ENCODE results near the gene GLT6D1. TPM values are rescaled to one million over a fixed set of nuclear protein-coding genes. Genes with fewer than 3 reads are reported as not detected.

Gene GLT6D1
- polyA plus RNA-seq, 1 donor: not detected

DNA sequence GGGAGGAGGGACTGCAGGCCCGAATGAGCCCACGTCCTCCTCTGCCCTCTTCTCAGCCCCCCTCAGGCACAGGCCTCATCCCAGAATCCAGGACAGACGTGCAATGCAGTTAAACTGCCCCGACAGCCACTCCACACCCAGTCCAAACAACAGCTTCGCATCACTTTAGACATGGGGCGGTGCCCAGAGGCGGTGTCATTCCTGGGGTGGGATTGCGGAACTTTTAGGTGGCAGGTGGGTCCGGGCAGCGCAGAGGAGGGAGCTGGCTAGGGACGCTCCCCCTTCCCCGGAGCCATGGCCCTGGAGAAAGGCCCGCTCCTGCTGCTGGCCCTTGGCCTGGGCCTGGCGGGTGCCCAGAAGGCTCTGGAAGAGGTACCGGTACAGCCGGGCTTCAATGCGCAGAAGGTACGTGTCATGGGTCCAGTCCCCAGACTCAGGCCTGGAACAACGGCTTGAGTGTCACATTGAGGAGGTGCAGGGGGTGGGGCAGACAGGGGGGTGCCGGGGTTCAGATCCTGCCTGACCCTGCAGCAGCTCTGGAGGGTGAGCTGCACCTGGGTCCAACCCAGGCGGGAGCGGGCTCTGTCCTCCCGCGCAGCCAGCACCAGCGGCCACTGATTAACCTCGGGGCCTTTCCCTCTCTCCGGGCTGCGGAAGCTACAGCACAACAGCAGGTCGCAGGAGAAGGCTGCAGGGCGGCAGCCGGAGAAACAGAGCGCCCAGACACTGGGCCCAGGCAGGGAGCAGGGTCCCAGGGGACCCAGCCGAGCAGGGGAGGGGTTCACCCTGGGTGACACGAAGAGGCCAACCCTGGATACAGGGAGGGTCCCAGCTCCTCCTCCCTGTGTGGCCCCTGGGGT, 25.2 kb downstream of the GLT6D1 start:
- no CpG with 5 or more reads among the region's 34 CpGs for WGBS (ENCODE audit: insufficient coverage, low lambda C conversion rate)
- no peaks in the 10 kb centered on the region for H3K4me1 ChIP-seq (ENCODE audit: control insufficient read depth, insufficient read depth, low read length)
- H3K4me3 ChIP-seq (ENCODE audit: low read length): no peak overlapping the region
- no peaks in the 10 kb centered on the region for H3K27me3 ChIP-seq (ENCODE audit: control insufficient read depth, insufficient read depth, low read length)
- no peak overlapping the region for H3K27ac ChIP-seq (ENCODE audit: low read length)
- H3K9me3 ChIP-seq (ENCODE audit: control insufficient read depth, low read depth, low read length): no peaks in the 10 kb centered on the region
- DNase-seq: no peak
- no peaks in the 10 kb centered on the region for H3K36me3 ChIP-seq (ENCODE audit: control insufficient read depth, insufficient read depth, low read length)

GRCh38 chr9:135612981-135613910, 26.1 kb downstream of the GLT6D1 start:
- no peaks in the 10 kb centered on the region for H3K36me3 ChIP-seq (ENCODE audit: control insufficient read depth, insufficient read depth, low read length)
- no peak for DNase-seq
- no peak overlapping the region for H3K4me3 ChIP-seq (ENCODE audit: low read length)
- H3K9me3 ChIP-seq (ENCODE audit: control insufficient read depth, low read depth, low read length): no peaks in the 10 kb centered on the region
- H3K27ac ChIP-seq (ENCODE audit: low read length): no peak overlapping the region
- H3K4me1 ChIP-seq (ENCODE audit: control insufficient read depth, insufficient read depth, low read length): no peaks in the 10 kb centered on the region
- H3K27me3 ChIP-seq (ENCODE audit: control insufficient read depth, insufficient read depth, low read length): no peaks in the 10 kb centered on the region
- no CpG with 5 or more reads among the region's 24 CpGs for WGBS (ENCODE audit: insufficient coverage, low lambda C conversion rate)

DNA sequence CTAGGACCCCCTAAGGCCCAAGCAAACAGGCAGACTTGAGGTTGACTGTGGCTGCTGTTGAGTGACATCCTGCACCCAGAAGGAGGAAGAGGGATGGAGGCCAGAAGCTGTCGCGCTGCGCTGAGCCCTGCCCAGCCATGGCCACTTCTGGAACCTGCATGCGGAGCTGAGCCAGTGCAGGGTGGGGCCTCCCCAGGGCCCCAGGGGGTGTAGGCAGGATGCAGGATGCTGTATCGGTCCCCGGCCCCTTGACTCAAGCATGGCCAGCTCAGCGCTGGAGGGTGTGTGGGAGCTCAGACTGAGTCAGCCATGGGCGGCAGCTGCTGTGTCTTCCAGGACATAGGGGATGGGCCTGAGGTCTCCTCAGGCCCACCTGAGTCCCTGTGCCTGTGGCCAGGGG, 26.9 kb downstream of the GLT6D1 start:
- Histone ChIP-seq H3K36me3 (ENCODE audit: control insufficient read depth, insufficient read depth, low read length) (no peaks in the 10 kb centered on the region), H3K4me3 (ENCODE audit: low read length) (no peak overlapping the region), H3K4me1 (ENCODE audit: control insufficient read depth, insufficient read depth, low read length) (no peaks in the 10 kb centered on the region), H3K27me3 (ENCODE audit: control insufficient read depth, insufficient read depth, low read length) (no peaks in the 10 kb centered on the region), H3K27ac (ENCODE audit: low read length) (no peak overlapping the region), H3K9me3 (ENCODE audit: control insufficient read depth, low read depth, low read length) (no peaks in the 10 kb centered on the region)
- DNase-seq: no peak
- no CpG with 5 or more reads among the region's 8 CpGs for WGBS (ENCODE audit: insufficient coverage, low lambda C conversion rate)

- WGBS (ENCODE audit: insufficient coverage, low lambda C conversion rate): 27% methylated on average over 3 of the region's 4 CpGs
- no peak overlapping the region for H3K4me3 ChIP-seq (ENCODE audit: low read length)
- no peak overlapping the region for H3K27ac ChIP-seq (ENCODE audit: low read length)
- H3K4me1 ChIP-seq (ENCODE audit: control insufficient read depth, insufficient read depth, low read length): no peaks in the 10 kb centered on the region
- H3K36me3 ChIP-seq (ENCODE audit: control insufficient read depth, insufficient read depth, low read length): no peaks in the 10 kb centered on the region
- no peak for DNase-seq
- H3K27me3 ChIP-seq (ENCODE audit: control insufficient read depth, insufficient read depth, low read length): no peaks in the 10 kb centered on the region
- no peaks in the 10 kb centered on the region for H3K9me3 ChIP-seq (ENCODE audit: control insufficient read depth, low read depth, low read length)
Measured at GRCh38 chr9:135611875-135612209, 27.5 kb downstream of the GLT6D1 start.

- H3K4me3 ChIP-seq (ENCODE audit: low read length): no peak overlapping the region
- no CpG with 5 or more reads among the region's 7 CpGs for WGBS (ENCODE audit: insufficient coverage, low lambda C conversion rate)
Measured at GRCh38 chr9:135611142-135611874, 28.0 kb downstream of the GLT6D1 start.

DNA sequence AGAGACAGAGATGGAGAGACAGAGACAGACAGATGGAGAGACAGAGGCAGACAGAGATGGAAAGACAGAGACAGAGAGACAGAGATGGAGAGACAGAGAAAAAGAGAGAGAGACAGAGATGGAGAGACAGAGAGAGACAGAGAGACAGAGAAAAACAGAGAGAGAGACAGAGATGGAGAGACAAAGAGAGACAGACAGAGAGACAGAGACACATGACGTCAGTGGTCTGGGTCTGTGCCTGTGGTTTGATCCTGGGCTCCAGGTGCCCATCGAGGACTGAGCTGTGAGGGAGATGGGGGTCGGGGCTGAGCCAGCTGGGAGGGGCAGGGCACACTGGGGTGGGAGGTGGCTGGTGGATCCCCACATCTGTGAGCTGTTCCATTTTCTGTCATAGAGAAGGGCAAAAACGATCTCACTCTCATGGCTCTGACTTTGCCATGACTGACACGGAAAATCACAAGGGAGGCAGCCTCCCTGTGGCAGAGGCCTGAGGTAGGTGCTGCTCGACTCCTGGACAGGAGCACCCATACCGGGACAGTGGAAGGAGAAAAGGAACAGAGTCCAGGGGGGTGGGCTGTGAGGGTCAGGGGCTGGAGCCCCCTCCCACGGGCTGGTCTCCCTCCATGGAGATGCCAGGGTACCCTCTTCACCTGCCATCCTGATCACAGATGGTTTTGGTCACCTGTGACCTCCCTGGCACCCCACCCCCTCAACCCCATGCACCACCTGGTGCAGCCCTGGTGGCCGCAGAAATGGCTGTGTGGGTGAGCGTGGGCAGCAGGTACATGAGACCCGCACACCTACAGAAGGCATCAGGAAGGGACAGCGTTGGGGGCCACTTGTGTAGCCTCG, 28.8 kb downstream of the GLT6D1 start:
- no peak for DNase-seq
- no peaks in the 10 kb centered on the region for H3K36me3 ChIP-seq (ENCODE audit: control insufficient read depth, insufficient read depth, low read length)
- H3K9me3 ChIP-seq (ENCODE audit: control insufficient read depth, low read depth, low read length): no peaks in the 10 kb centered on the region
- no peaks in the 10 kb centered on the region for H3K27me3 ChIP-seq (ENCODE audit: control insufficient read depth, insufficient read depth, low read length)
- WGBS (ENCODE audit: insufficient coverage, low lambda C conversion rate): no CpG with 5 or more reads among the region's 13 CpGs
- no peaks in the 10 kb centered on the region for H3K4me1 ChIP-seq (ENCODE audit: control insufficient read depth, insufficient read depth, low read length)
- H3K27ac ChIP-seq (ENCODE audit: low read length): no peak overlapping the region
- no peak overlapping the region for H3K4me3 ChIP-seq (ENCODE audit: low read length)

More at GRCh38 chr9:135611142-135611874, 28.0 kb downstream of the GLT6D1 start:
- H3K27me3 ChIP-seq (ENCODE audit: control insufficient read depth, insufficient read depth, low read length): no peaks in the 10 kb centered on the region
- H3K4me1 ChIP-seq (ENCODE audit: control insufficient read depth, insufficient read depth, low read length): no peaks in the 10 kb centered on the region
- H3K9me3 ChIP-seq (ENCODE audit: control insufficient read depth, low read depth, low read length): no peaks in the 10 kb centered on the region
- DNase-seq: no peak
- H3K36me3 ChIP-seq (ENCODE audit: control insufficient read depth, insufficient read depth, low read length): no peaks in the 10 kb centered on the region
- no peak overlapping the region for H3K27ac ChIP-seq (ENCODE audit: low read length)

GRCh38 chr9:135609366-135609955, 29.9 kb downstream of the GLT6D1 start:
- Histone ChIP-seq H3K36me3 (ENCODE audit: control insufficient read depth, insufficient read depth, low read length) (no peaks in the 10 kb centered on the region), H3K4me1 (ENCODE audit: control insufficient read depth, insufficient read depth, low read length) (no peaks in the 10 kb centered on the region), H3K27ac (ENCODE audit: low read length) (no peak overlapping the region), H3K4me3 (ENCODE audit: low read length) (no peak overlapping the region), H3K9me3 (ENCODE audit: control insufficient read depth, low read depth, low read length) (no peaks in the 10 kb centered on the region), H3K27me3 (ENCODE audit: control insufficient read depth, insufficient read depth, low read length) (no peaks in the 10 kb centered on the region)
- DNase-seq: no peak
- WGBS (ENCODE audit: insufficient coverage, low lambda C conversion rate): 100% methylated on average over 1 of the region's 17 CpGs

DNA sequence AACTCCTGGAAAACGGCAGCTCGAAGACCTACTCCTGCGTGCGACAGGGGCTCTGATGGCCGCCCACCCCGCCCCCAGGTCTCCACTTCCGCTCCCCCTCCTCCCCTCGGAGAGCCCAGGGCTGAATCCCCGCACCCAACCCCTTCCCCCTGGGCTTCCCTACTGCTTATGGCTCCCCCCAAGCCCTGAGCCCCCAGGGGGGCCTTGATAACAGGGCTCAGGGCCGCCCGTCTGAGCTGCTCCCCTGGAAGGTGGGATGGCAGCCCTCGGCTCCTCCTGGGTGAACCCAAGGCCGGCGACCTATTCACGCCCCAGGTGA, 30.4 kb downstream of the GLT6D1 start:
- no peaks in the 10 kb centered on the region for H3K9me3 ChIP-seq (ENCODE audit: control insufficient read depth, low read depth, low read length)
- H3K27ac ChIP-seq (ENCODE audit: low read length): no peak overlapping the region
- DNase-seq: no peak
- no peaks in the 10 kb centered on the region for H3K36me3 ChIP-seq (ENCODE audit: control insufficient read depth, insufficient read depth, low read length)
- no peak overlapping the region for H3K4me3 ChIP-seq (ENCODE audit: low read length)
- H3K27me3 ChIP-seq (ENCODE audit: control insufficient read depth, insufficient read depth, low read length): no peaks in the 10 kb centered on the region
- WGBS (ENCODE audit: insufficient coverage, low lambda C conversion rate): no CpG with 5 or more reads among the region's 15 CpGs
- no peaks in the 10 kb centered on the region for H3K4me1 ChIP-seq (ENCODE audit: control insufficient read depth, insufficient read depth, low read length)

GRCh38 chr9:135608294-135608998, 30.9 kb downstream of the GLT6D1 start:
- Histone ChIP-seq H3K36me3 (ENCODE audit: control insufficient read depth, insufficient read depth, low read length) (no peaks in the 10 kb centered on the region), H3K27me3 (ENCODE audit: control insufficient read depth, insufficient read depth, low read length) (no peaks in the 10 kb centered on the region), H3K9me3 (ENCODE audit: control insufficient read depth, low read depth, low read length) (no peaks in the 10 kb centered on the region), H3K4me3 (ENCODE audit: low read length) (no peak overlapping the region), H3K27ac (ENCODE audit: low read length) (no peak overlapping the region), H3K4me1 (ENCODE audit: control insufficient read depth, insufficient read depth, low read length) (no peaks in the 10 kb centered on the region)
- no peak for DNase-seq
- no CpG with 5 or more reads among the region's 22 CpGs for WGBS (ENCODE audit: insufficient coverage, low lambda C conversion rate)
